Erythroblast (primary cell): ENCODE results near the gene FUS.
"Not testable (repeated sequence)": the region's sequence is repeated elsewhere in the genome, so short reads cannot be mapped to it uniquely, and the experiment has no call there.

Experiments used
- DNase-seq, 2 experiments: peaks; one replicate each; lab custom pipeline; 2025; lab: John Stamatoyannopoulos, UW
- GATA1 ChIP-seq: IDR thresholded peaks from 2 replicates; pipeline ENCODE4 v1.6.1; 2011; ENCODE audit warnings: low read depth, mild to moderate bottlenecking, control low read depth, low read length, moderate library complexity
- POLR2A ChIP-seq: IDR thresholded peaks from 2 replicates; pipeline ENCODE4 v1.6.1; 2011; ENCODE audit warnings: mild to moderate bottlenecking, low read length

Gene FUS

DNA sequence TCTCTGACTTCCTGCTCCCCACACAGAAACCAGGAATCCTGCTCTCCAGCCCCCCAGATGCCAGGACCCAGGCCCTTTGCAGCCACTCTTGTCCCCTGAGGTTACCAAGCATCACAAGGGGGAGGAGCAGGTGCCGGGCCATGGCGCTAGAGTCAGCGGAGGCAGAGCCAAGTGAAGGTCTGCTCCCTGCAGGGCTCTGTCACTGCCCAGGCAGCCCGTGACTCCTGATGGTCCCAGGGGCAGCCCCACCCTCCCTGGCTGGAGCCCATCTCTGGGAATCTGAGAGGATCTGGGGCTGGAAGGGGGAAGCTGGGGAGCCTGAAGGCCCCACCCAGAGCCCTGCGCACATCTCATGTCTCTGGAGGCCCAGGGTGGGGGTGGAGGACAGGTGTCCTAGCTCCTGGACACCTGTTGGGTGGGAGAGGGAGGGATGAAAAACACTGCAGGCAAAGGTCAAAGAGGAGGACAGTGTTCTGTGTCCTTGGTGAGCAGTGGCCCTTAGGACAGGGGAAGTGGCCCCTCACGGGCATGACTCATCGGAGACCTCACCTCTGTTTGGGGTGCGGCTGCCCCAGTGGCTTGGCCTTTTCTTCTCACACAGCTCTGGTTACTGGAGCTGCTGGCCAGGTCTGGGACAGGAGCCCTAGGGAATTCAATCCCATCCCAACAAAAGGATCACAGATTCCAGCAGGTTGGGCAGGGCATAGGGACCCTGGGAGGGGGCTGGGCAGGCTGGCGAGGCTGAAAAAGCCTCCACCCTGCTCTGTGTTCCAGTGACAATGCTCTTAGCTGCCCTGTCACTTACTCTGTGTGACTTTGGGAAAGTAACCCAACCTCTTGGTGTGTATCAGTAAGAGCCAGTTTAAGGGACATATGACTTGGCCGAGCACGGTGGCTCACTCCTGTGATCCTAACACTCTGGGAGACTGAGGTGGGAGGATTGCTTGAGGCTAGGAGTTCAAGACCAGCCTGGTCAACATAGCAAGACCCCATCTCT lies 29.7 kb upstream of the FUS start, which contains the start of gene PRSS36:
PRSS36 (minus strand) TSS at position 173 of the 997 bp plus-strand sequence; CDS start at position 142, 31 bp downstream.
- DNase-seq, result no peak
- TF ChIP-seq POLR2A (no peak), GATA1 (no peak)

DNA sequence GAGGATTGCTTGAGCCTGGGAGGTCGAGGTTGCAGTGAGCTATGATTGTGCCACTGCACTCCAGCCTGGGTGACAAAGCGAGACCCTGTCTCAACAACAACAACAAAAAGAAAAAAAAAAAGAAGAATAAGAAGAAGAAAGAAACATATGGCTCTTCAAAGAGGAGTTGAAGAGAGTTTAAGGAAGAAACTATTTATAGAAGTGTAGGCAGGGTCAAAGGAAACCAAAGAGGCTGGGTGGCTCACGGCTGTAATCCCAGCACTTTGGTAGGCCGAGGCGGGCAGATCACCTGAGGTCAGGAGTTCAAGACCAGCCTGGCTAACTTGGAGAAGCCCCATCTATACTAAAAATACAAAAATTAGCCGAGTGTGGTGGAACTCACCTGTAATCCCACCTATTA lies 29.0 kb upstream of the FUS start:
- not testable (repeated sequence) for DNase-seq

GRCh38 chr16:31157136-31157535 lies 22.8 kb upstream of the FUS start:
- no peak for TF ChIP-seq POLR2A
- no peak for DNase-seq

DNA sequence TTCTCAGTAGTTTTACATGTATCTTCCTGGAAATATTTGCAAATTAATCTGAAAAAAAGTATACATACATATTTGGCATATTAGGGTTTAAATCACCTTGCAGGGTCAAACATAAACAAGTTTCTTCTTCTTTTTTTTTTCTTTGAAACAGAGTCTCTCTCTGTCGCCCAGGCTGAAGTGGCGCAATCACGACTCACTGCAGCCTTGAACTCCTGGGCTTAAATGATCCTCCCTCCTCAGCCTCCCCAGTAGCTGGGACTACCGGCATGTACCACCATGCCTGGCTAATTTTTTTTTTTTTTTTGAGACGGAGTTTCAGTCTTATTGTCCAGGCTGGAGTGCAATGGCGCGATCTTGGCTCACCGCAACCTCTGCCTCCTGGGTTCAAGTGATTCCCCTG lies 12.6 kb upstream of the FUS start:
- no peak for DNase-seq
- TF ChIP-seq GATA1 (no peak), POLR2A (no peak)

GRCh38 chr16:31168848-31169247 lies 11.1 kb upstream of the FUS start:
- no peak for TF ChIP-seq POLR2A
- TF ChIP-seq GATA1, result no peak
- no peak for DNase-seq

DNA sequence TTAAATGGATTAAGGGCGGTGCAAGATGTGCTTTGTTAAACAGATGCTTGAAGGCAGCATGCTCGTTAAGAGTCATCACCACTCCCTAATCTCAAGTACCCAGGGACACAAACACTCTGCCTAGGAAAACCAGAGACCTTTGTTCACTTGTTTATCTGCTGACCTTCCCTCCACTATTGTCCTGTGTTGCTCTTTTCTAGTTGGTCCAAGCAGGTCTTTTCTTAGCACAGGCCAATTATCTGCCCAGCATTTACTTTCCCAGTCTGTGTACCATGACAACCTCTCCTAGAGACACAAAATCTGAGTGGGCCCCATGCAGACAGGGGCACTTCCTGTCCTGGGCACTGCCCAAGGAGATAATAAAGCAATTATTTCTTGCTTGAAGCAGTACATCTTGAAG lies 9.9 kb upstream of the FUS start:
- DNase-seq, result not testable (repeated sequence)

GRCh38 chr16:31177136-31177535 lies 2.8 kb upstream of the FUS start:
- no peak for TF ChIP-seq POLR2A
- TF ChIP-seq GATA1, result no peak
- no peak for DNase-seq

GRCh38 chr16:31179219-31179746 lies 656 bp upstream of the FUS start:
- DNase-seq, result no peak
- TF ChIP-seq GATA1, result no peak
- no peak for TF ChIP-seq POLR2A

DNA sequence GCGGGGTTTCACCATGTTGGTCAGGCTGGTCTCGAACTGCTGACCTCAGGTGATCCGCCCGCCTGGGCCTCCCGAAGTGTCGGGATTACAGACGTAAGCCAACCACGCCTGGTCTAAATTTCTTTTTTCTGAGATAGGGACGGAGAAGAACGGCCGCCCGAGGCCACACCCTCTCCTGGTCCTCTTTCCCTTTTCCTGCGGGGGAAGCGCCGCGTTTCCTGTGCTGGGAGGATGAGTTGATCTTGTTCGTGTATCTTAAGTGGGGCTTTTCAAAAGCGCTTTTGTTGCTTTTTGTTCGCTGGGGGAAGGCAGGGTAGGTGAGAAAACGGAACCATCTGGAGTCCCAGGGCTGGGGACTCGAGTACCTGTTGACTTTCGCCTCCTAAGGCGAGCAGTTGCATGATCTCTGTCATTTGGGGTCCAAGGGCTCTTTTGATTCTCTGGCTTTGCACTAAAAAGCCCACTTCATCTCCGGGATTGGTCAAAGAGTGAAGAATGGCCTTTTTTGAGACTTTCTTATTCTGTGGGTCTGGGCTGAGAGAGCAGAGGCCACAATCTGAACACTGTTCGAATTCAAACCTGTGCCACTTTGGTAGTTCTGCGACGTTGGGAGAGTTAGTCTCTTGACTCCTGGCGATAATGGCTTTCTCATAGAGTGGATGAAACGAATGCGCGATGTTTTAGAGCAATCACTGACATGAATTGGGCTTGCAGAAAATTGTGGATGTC lies 1.3 kb downstream of the FUS start:
- DNase-seq, result peak; percentile 72 to 74

GRCh38 chr16:31182391-31182790 lies 2.5 kb downstream of the FUS start:
- TF ChIP-seq GATA1 (no peak), POLR2A (no peak)

More for the DNA sequence above, 1.3 kb downstream of the FUS start:
- TF ChIP-seq GATA1 (no peak), POLR2A (no peak)

GRCh38 chr16:31183432-31184428 lies 3.8 kb downstream of the FUS start:
- DNase-seq, result no peak
- TF ChIP-seq GATA1, result no peak
- no peak for TF ChIP-seq POLR2A

More at GRCh38 chr16:31182391-31182790, 2.5 kb downstream of the FUS start:
- DNase-seq, result no peak

GRCh38 chr16:31184888-31185287 lies 4.9 kb downstream of the FUS start:
- no peak for TF ChIP-seq GATA1
- TF ChIP-seq POLR2A, result no peak
- no peak for DNase-seq

DNA sequence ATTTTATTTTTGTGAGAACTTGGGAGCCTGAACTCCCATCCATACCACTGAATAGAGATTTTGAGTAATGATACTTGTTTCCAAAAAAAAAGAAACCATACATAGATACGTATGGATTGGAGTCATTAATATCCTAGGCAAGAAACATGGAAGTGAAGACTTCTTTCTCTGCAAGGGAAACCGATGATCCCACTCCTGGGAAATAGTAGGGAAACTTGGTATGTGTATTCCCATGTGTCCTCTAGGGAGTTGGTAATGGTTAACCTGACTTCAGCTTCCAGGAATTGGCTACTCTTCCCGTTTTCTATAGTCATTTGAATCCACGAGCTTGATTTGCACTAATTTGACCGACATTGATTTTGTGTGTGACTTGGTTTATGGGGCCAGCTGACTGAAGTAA lies 5.4 kb downstream of the FUS start:
- DNase-seq, result no peak

More for the DNA sequence above, 5.4 kb downstream of the FUS start:
- no peak for TF ChIP-seq POLR2A
- no peak for TF ChIP-seq GATA1
